ENCODE results near the gene SRD5A1. TPM values are rescaled to one million over a fixed set of nuclear protein-coding genes. Genes with fewer than 3 reads are reported as not detected.

The SRD5A1 gene
- total RNA-seq, 1 experiment from 2014 or later: 29.9 TPM

DNA sequence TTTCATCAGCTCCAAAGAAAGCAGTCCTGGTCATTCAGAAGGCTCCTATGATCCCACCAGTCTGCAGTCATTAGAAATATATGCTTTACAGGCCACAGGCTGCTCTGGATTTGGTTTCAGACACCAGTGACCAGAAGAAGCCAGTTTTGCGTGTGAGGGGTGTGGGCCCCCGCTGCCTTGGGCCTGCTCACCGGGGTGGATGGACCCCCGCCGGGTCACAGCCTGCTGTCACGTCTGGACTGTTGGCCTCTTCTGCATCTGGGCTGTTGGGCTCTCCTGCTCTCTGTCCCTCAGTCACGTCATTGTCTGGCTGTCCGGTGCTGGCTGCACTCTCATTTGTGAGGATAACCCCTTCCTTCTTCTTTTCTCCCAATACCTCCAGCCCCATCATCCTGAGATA, 33.5 kb upstream of the SRD5A1 start:
- Mint-ChIP-seq H3K36me3 (ENCODE audit: insufficient read depth in 1 of 3, low read depth in 3 of 3) (peaks cover 46 to 84% (median 78%) of the 10 kb centered on the region in 3 experiments; a peak in 6 of 7 replicates), H3K27me3 (ENCODE audit: low read depth) (no peaks in the 10 kb centered on the region), H3K4me1 (0 out of 4 replicates have a peak, but pooled peaks cover 0 to 2% of the 10 kb centered on the region in 2 experiments), H3K27ac (no peak overlapping the region), H3K9me3 (no peaks in the 10 kb centered on the region), H3K4me3 (no peak overlapping the region)
- WGBS (ENCODE audit: extremely low coverage, insufficient read length, low lambda C conversion rate): no CpG with 5 or more reads among the region's 8 CpGs
- Histone ChIP-seq H3K9me3 (ENCODE audit: control insufficient read depth, low read depth, low read length) (no peaks in the 10 kb centered on the region), H2AK5ac (ENCODE audit: insufficient read length, low read length) (no peak overlapping the region), H2AFZ (ENCODE audit: low read length) (no peak overlapping the region), H4K91ac (ENCODE audit: insufficient read length, low read depth, low read length) (no peak overlapping the region), H4K20me1 (ENCODE audit: control insufficient read depth, insufficient read depth, insufficient read length) (no peaks in the 10 kb centered on the region), H4K8ac (replicated peaks; ENCODE audit: insufficient read length, low read depth, low read length) (no peak overlapping the region), H2BK120ac (ENCODE audit: low read depth, low read length, poor library complexity, severe bottlenecking) (no peak overlapping the region), H2BK15ac (ENCODE audit: low read depth, low read length) (no peak overlapping the region), H3K18ac (ENCODE audit: insufficient read length, low read depth, low read length) (no peak overlapping the region), H4K5ac (ENCODE audit: insufficient read length, low read depth, low read length) (no peak overlapping the region), H3K14ac (ENCODE audit: insufficient read depth, low read length) (no peak overlapping the region; the same call in 1 of the 2 replicates), H3T11ph (ENCODE audit: low read length) (no peak overlapping the region), H3K56ac (ENCODE audit: insufficient read length, low read depth, low read length) (no peak overlapping the region), H3K23ac (ENCODE audit: insufficient read length, low read depth, low read length) (no peak overlapping the region), H3K27ac (ENCODE audit: insufficient read length, low read depth, low read length) (no peak overlapping the region), H3K23me2 (ENCODE audit: insufficient read length, low read depth, low read length, poor library complexity, severe bottlenecking) (no peaks in the 10 kb centered on the region), H3K4ac (ENCODE audit: low read depth, low read length) (no peak overlapping the region), H3K4me2 (ENCODE audit: insufficient read depth, insufficient read length, low read length) (no peak overlapping the region), H3K79me1 (ENCODE audit: insufficient read depth, low read depth, low read length, poor library complexity, severe bottlenecking) (no peaks in the 10 kb centered on the region), H3K9ac (ENCODE audit: extremely low read depth, insufficient read length, low read length) (no peak overlapping the region), H2BK5ac (ENCODE audit: insufficient read length, low read length) (no peak overlapping the region), H2BK12ac (ENCODE audit: insufficient read length, low read depth, low read length) (no peak overlapping the region), H3K79me2 (ENCODE audit: insufficient read depth, low read length) (no peaks in the 10 kb centered on the region), H3K27me3 (ENCODE audit: insufficient read depth, low read length) (no peaks in the 10 kb centered on the region), H3K4me1 (ENCODE audit: insufficient read depth, low read length) (no peaks in the 10 kb centered on the region), H2BK20ac (ENCODE audit: low read depth, low read length, poor library complexity, severe bottlenecking) (no peak overlapping the region)
- DNase-seq: no peak
- TF ChIP-seq, protein P1, sequence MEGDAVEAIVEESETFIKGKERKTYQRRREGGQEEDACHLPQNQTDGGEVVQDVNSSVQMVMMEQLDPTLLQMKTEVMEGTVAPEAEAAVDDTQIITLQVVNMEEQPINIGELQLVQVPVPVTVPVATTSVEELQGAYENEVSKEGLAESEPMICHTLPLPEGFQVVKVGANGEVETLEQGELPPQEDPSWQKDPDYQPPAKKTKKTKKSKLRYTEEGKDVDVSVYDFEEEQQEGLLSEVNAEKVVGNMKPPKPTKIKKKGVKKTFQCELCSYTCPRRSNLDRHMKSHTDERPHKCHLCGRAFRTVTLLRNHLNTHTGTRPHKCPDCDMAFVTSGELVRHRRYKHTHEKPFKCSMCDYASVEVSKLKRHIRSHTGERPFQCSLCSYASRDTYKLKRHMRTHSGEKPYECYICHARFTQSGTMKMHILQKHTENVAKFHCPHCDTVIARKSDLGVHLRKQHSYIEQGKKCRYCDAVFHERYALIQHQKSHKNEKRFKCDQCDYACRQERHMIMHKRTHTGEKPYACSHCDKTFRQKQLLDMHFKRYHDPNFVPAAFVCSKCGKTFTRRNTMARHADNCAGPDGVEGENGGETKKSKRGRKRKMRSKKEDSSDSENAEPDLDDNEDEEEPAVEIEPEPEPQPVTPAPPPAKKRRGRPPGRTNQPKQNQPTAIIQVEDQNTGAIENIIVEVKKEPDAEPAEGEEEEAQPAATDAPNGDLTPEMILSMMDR (conservative IDR thresholded peaks at IDR 0.05): no peak

Measured in H9 (cell line).